Parathyroid adenoma (tissue), 2 donors: ENCODE data around the gene CDKN1A.

Experiments used
- H2AFZ ChIP-seq: fragments of 300-600 bp; sonication (generic); one replicate; pipeline ENCODE4 v1.7.0; 2017; ENCODE audit warnings: antibody characterized with exemption, mild to moderate bottlenecking
- H3K27ac ChIP-seq: fragments of 300-600 bp; sonication (generic); one replicate; pipeline ENCODE4 v1.7.0; 2017
- H3K27me3 ChIP-seq: fragments of 300-600 bp; sonication (generic); one replicate; pipeline ENCODE4 v1.7.0; 2017; ENCODE audit warnings: low read length; ENCODE audit not compliant: control insufficient read depth, insufficient read depth
- H3K36me3 ChIP-seq: fragments of 300-600 bp; sonication (generic); one replicate; pipeline ENCODE4 v1.7.0; 2017; ENCODE audit warnings: low read length; ENCODE audit not compliant: control insufficient read depth, insufficient read depth
- H3K4me1 ChIP-seq: fragments of 300-600 bp; sonication (generic); one replicate; pipeline ENCODE4 v1.7.0; 2017; ENCODE audit warnings: control low read depth
- H3K4me2 ChIP-seq: fragments of 300-600 bp; sonication (generic); one replicate; pipeline ENCODE4 v1.7.0; 2017; ENCODE audit warnings: low read length
- H3K4me3 ChIP-seq: fragments of 300-600 bp; sonication (generic); one replicate; pipeline ENCODE4 v1.7.0; 2017; ENCODE audit warnings: low read depth, low read length
- H3K79me2 ChIP-seq: fragments of 300-600 bp; sonication (generic); one replicate; pipeline ENCODE4 v1.7.0; 2017; ENCODE audit warnings: control low read depth
- H3K9ac ChIP-seq: fragments of 300-600 bp; sonication (generic); one replicate; pipeline ENCODE4 v1.7.0; 2017; ENCODE audit warnings: mild to moderate bottlenecking
- H3K9me3 ChIP-seq: fragments of 300-600 bp; sonication (generic); one replicate; pipeline ENCODE4 v1.7.0; 2017; ENCODE audit warnings: low read length; ENCODE audit not compliant: control insufficient read depth
- TF ChIP-seq, protein P1 (sequence below): fragments of 300-600 bp; sonication (generic); IDR thresholded peaks from one replicate; pipeline ENCODE4 v1.7.0; 2017; ENCODE audit warnings: antibody characterized with exemption, mild to moderate bottlenecking
- donor health status: primary hyperparathyroidism.

The CDKN1A gene

DNA sequence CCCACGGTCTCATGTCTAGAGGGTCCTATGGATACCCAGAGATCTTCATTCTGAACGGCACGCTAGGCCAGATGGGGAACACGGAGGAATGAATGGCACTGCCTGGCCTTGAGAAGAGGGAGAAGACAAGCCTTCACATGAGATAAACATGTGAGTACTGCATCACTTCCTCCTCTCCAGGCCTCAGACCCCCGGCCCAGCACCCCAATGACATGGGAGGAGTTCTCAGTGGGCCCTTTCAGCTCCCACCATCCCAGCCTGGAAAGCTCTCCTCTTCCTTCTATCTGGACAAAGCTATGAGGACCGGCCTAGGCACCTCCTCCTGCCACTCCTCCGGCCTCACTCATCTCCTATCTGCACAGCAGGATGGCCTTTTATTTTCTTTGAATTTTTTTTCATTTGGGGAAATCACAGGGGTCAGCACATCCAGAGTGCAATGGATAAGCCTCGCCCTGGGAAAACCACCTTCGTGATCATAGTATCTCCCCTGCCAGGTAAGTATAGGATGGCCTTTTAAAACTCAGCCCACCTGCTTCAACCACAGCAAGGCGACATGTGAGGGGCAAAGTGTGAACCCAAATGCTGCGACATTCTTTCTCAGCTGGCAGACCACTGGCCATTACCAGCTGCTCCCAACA, 39.2 kb upstream of the CDKN1A start:
- TF ChIP-seq, protein P1, sequence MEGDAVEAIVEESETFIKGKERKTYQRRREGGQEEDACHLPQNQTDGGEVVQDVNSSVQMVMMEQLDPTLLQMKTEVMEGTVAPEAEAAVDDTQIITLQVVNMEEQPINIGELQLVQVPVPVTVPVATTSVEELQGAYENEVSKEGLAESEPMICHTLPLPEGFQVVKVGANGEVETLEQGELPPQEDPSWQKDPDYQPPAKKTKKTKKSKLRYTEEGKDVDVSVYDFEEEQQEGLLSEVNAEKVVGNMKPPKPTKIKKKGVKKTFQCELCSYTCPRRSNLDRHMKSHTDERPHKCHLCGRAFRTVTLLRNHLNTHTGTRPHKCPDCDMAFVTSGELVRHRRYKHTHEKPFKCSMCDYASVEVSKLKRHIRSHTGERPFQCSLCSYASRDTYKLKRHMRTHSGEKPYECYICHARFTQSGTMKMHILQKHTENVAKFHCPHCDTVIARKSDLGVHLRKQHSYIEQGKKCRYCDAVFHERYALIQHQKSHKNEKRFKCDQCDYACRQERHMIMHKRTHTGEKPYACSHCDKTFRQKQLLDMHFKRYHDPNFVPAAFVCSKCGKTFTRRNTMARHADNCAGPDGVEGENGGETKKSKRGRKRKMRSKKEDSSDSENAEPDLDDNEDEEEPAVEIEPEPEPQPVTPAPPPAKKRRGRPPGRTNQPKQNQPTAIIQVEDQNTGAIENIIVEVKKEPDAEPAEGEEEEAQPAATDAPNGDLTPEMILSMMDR = no peak
- Histone ChIP-seq H3K79me2 (no peaks in the 10 kb centered on the region), H3K4me3 (no peak overlapping the region), H3K36me3 (no peaks in the 10 kb centered on the region), H3K4me2 (no peak overlapping the region), H3K4me1 (no peaks in the 10 kb centered on the region), H3K27me3 (no peaks in the 10 kb centered on the region), H3K9ac (no peak overlapping the region), H3K27ac (no peak overlapping the region), H2AFZ (no peak overlapping the region), H3K9me3 (no peaks in the 10 kb centered on the region)

DNA sequence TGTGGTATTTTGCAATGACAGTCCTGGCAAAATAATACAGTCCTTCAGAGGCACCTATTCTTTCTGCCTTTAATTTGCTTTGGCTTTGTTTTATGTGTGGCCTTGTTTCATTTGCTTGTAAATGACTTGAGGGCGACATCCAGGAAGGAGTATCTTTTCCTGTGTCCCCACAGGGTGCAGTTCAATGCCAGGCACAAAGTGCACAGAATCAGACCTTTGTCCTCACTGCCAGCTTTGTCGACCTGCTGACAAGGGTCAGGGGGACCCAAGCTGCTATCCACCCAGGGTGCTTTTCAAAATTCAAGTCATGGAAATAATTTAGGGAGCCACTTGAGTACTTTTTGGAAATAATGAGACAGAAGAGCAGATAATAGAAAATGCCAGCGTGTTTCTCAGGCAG, 37.0 kb upstream of the CDKN1A start:
- Histone ChIP-seq H2AFZ (no peak overlapping the region), H3K9ac (no peak overlapping the region), H3K27ac (no peak overlapping the region), H3K4me3 (no peak overlapping the region), H3K36me3 (no peaks in the 10 kb centered on the region), H3K4me1 (no peaks in the 10 kb centered on the region), H3K9me3 (no peaks in the 10 kb centered on the region), H3K27me3 (no peaks in the 10 kb centered on the region), H3K4me2 (no peak overlapping the region), H3K79me2 (no peaks in the 10 kb centered on the region)
- TF ChIP-seq, protein P1 = no peak

DNA sequence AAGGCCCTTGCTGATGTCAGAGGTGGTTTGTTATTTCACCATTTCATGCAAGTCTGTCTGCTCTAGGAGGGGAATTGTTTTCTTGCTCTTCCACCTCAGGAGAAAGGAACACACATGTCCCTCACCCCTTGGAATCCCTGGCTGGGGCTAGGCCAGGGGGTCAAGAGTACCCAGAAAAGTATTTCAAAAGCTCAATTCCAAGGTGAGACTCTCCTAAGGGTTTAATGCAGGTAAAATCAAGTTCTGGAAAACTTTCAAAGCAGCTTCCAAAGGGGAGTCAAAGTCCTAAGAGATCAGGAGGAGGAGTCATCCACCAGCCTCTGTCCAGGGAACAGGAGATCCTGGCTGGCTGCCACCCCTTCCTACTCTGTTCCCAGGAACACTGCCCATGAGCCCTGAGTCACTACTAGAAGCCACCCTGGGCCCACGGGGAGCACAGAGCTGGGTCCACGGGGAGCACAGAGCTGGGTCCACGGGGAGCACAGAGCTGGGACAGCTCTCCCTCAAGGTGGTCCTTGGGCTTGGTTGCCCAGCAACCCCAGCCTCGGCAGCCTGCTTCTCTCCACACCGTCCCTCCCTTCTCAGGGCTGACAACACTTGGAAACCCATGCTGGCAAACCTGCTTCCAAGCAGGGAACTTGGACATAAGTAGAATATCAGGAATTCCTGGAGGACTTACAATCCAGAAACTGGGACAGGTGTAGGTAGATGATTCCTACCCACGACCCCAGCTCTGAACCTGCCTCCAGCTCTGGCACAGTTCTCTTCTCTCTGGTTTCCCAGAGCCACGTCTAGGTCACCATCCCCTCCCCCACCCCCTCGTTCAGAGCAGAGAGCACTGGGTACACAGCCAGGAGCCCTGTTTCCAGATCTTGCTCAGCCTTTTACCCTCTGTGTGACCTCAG, 35.3 kb upstream of the CDKN1A start:
- Histone ChIP-seq H3K27ac (no peak overlapping the region), H3K4me1 (no peaks in the 10 kb centered on the region), H2AFZ (peak overlapping the region; percentile 9), H3K27me3 (no peaks in the 10 kb centered on the region), H3K4me2 (no peak overlapping the region), H3K79me2 (no peaks in the 10 kb centered on the region), H3K4me3 (no peak overlapping the region), H3K9me3 (no peaks in the 10 kb centered on the region), H3K9ac (no peak overlapping the region), H3K36me3 (no peaks in the 10 kb centered on the region)
- TF ChIP-seq, protein P1 = no peak

DNA sequence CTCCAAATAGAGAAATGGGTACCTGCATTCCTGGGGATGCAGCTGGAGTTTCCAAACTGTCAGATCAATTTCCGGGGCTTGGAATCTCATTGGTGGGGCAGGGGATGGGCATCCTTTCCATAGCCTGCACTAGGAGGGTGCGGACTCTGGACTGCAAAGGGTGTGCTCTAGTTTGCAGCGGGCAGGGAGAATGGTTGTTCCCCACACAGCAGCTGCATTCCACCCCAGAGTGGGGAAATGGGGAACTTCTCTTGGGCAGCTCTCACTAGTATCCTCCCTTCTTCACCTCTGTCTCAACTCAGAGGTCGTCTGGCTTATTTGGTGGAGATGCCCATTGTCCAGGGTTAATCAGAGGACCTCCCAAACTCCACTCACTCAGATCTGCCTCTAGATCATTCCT, 34.5 kb upstream of the CDKN1A start:
- Histone ChIP-seq H3K27me3 (no peaks in the 10 kb centered on the region), H2AFZ (no peak overlapping the region), H3K4me3 (no peak overlapping the region), H3K27ac (no peak overlapping the region), H3K9ac (no peak overlapping the region), H3K79me2 (no peaks in the 10 kb centered on the region), H3K4me1 (no peaks in the 10 kb centered on the region), H3K9me3 (no peaks in the 10 kb centered on the region), H3K36me3 (no peaks in the 10 kb centered on the region), H3K4me2 (no peak overlapping the region)
- TF ChIP-seq, protein P1 = no peak
